Measurements from ENCODE around the gene GBP1.
"Not testable (repeated sequence)": the region's sequence is repeated elsewhere in the genome, so short reads cannot be mapped to it uniquely, and the experiment has no call there.

The GBP1 gene

DNA sequence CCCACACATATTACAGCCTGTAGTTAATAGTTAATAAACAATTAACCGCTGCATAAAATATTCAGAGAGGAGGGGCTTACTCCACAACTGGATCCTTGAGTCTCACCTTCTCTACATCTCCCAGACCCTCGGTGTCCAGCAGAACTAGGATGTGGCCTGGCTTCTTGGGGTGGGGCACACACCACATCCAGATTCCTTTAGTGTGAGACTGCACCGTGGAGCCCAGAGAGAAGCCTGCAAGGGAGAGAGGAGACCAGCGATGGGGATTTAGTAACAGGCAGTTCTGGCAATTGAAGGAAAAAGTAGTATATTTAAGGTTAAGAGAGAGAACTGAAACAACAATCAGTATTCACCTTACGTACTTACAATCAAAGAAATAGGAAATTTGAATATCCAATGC lies 4.9 kb downstream of the GBP1 start:
- no peak for DNase-seq (ENCODE audit: low read depth)
- no peak overlapping the region for H3K4me3 ChIP-seq (ENCODE audit: low read depth, low read length)
- TF ChIP-seq, protein P1, sequence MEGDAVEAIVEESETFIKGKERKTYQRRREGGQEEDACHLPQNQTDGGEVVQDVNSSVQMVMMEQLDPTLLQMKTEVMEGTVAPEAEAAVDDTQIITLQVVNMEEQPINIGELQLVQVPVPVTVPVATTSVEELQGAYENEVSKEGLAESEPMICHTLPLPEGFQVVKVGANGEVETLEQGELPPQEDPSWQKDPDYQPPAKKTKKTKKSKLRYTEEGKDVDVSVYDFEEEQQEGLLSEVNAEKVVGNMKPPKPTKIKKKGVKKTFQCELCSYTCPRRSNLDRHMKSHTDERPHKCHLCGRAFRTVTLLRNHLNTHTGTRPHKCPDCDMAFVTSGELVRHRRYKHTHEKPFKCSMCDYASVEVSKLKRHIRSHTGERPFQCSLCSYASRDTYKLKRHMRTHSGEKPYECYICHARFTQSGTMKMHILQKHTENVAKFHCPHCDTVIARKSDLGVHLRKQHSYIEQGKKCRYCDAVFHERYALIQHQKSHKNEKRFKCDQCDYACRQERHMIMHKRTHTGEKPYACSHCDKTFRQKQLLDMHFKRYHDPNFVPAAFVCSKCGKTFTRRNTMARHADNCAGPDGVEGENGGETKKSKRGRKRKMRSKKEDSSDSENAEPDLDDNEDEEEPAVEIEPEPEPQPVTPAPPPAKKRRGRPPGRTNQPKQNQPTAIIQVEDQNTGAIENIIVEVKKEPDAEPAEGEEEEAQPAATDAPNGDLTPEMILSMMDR (conservative IDR thresholded peaks at IDR 0.05; ENCODE audit: low read depth, low read length), result no peak

DNA sequence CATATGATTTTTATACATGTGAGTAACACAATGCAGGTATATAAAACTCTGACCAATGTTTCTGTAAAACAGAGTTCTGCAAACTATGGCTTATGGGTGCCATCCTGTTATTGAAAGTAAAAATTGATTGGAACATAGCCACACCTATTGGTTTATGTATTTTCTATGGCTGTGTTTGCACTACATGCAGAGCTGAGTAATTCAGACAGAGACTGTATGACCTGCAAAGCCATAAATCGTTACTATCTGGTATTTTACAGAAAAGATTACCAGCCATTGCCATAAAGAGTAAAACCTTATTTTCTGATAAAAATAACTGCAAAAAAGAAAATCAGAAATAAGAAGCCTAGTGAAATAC lies 13.1 kb downstream of the GBP1 start:
- TF ChIP-seq, protein P1 (conservative IDR thresholded peaks at IDR 0.05; ENCODE audit: low read depth, low read length), result no peak
- no peak overlapping the region for H3K4me3 ChIP-seq (ENCODE audit: low read depth, low read length)
- DNase-seq (ENCODE audit: low read depth), result no peak

DNA sequence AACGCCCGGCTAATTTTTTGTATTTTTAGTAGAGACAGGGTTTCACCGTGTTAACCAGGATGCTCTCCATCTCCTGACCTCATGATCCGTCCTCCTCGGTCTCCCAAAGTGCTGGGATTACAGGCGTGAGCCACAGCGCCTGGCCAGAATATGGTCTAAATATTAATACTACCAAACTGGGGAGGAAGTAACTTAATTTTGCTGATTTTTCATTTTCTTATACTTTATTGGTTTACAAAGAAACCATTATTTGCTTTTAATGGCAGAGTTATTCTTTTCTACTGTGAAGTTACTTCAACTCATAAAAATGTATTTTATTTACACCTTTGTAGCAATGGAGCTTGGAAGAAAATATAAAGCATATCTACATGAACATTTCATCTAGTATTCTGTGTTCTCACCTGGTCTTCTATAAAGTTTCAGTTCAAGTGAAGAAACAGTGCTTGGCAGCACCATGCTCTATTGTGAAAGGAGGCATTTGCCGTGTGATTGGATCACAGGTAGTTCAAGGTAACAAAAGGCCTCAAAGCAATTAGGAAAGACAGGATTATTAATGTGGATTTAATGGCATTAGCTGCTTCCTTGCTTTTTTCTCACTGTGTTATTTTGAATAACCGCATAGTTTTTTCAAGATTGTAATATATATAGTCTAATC lies 13.6 kb downstream of the GBP1 start:
- no peak overlapping the region for H3K4me3 ChIP-seq (ENCODE audit: low read depth, low read length)
- TF ChIP-seq, protein P1 (conservative IDR thresholded peaks at IDR 0.05; ENCODE audit: low read depth, low read length), result no peak
- no peak for DNase-seq (ENCODE audit: low read depth)

DNA sequence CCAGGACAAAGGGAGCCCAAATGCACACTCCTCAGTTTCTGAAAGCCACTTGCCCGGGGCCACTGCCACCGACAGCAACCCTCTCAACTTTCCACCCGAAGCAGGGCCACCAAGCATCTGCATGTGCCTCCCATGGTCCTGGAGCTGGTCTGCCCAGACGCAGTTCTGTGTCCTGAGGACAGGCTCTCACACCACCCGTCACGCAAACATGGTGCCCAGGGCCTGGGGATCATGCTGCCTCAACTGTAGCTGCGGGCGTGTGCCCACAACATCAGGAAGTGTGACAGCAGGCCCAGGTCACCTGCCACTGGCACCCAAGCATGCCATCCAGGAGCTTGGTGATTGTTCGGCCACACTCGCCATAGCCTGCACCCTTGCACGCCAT lies 14.4 kb downstream of the GBP1 start:
- DNase-seq (ENCODE audit: low read depth), result no peak
- TF ChIP-seq, protein P1 (conservative IDR thresholded peaks at IDR 0.05; ENCODE audit: low read depth, low read length), result no peak
- H3K4me3 ChIP-seq (ENCODE audit: low read depth, low read length), result no peak overlapping the region

DNA sequence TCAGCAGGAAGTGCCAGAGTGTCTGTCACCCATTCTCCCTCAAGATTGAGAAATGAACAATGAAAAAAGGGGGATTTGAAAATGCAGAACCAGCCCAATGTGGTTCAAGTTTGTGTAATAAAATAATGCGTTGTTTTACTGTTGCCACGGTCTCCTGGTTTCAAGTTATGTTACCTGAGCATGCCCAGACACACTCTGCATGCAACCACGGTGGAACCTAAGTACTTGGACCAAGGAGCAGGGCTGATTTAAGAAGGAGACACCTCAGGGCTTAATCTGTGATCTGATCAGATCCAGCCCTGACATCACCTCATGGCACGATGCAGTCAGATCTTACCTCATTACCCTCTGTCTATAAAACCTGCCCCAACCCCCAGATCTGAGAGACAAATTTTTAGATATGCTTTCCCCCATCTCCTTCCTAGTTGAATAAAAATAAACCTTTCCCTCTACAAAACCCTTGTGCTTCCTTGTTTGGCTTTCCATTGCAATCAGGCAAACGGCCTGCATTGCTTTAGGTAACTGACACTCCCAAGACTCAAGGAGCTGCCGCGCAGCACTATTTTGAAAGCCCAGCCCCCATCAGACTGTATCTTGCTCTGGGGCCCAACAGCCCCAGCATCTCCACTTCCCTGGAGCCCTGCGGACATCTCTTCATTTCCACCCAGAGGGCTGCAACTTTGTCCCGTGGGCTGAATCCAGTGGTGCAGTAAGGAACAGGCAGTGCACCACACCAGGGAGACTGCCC lies 14.9 kb downstream of the GBP1 start:
- not testable (repeated sequence) for DNase-seq (ENCODE audit: low read depth); H3K4me3 ChIP-seq (ENCODE audit: low read depth, low read length)

DNA sequence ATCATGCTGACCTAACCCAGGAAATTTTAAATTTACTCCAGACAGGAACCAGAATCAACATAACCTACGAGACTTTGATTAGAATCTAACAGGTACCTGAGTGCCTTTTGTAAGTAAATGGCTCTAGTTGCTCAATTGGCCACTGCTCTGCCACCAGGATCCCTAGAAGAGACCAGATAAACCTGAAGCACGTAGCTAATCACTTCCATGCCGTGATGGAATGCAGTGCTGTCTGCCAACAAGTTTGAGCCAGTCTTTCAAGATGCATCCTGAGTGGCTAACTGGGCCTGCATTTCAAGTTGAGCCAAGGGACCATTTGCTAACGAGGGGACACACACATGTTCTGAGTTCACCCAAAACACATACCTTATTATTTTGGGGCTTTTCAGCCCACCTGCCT lies 15.8 kb downstream of the GBP1 start:
- not testable (repeated sequence) for DNase-seq (ENCODE audit: low read depth); H3K4me3 ChIP-seq (ENCODE audit: low read depth, low read length)

DNA sequence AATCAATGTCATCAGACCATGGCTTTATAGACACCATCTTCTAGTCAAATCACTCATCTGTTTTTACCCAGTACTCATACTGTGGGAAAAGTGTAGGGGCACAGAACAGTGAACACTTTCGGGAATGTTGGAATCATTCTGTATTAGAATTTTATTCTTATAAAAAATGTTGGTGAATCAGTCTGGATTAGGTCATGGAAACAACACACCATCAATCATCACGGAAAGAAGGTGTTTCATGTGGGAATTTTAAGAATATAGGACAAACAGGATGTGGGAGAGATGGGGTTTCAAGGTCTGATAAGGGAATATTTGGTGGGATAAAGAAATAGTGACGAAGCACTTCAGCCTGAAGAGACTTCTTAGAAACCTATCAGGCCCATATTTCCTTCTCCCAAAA lies 17.3 kb downstream of the GBP1 start:
- DNase-seq (ENCODE audit: low read depth), result peak; percentile 31
- TF ChIP-seq, protein P1 (conservative IDR thresholded peaks at IDR 0.05; ENCODE audit: low read depth, low read length), result no peak
- H3K4me3 ChIP-seq (ENCODE audit: low read depth, low read length), result no peak overlapping the region

Data from choroid plexus epithelial cell (primary cell).